HG02642 (cell line): Measurements from ENCODE around the gene PRR16.

Source experiments
- ATAC-seq: cut with Tn5 transposase; IDR thresholded peaks from one replicate; pipeline ENCODE4 v1.9.1; 2021; ENCODE audit warnings: mild to moderate bottlenecking; ENCODE audit not compliant: unreplicated experiment, poor library complexity

PRR16 gene

GRCh38 chr5:120555345-120555744 is 91.2 kb downstream of the PRR16 start:
- ATAC-seq: no peak

GRCh38 chr5:120564013-120564412 is 99.9 kb downstream of the PRR16 start:
- ATAC-seq: no peak

- ATAC-seq: no peak
Measured at GRCh38 chr5:120567066-120567465, 103.0 kb downstream of the PRR16 start.

- ATAC-seq: no peak
Measured at GRCh38 chr5:120567921-120568320, 103.8 kb downstream of the PRR16 start.

GRCh38 chr5:120568711-120569110 is 104.6 kb downstream of the PRR16 start:
- no peak for ATAC-seq

- ATAC-seq: no peak
Measured at GRCh38 chr5:120576588-120576987, 112.5 kb downstream of the PRR16 start.

- no peak for ATAC-seq
Measured at GRCh38 chr5:120582635-120583034, 118.5 kb downstream of the PRR16 start.

GRCh38 chr5:120586646-120587045 is 122.5 kb downstream of the PRR16 start:
- no peak for ATAC-seq

GRCh38 chr5:120591911-120592310 is 127.8 kb downstream of the PRR16 start:
- ATAC-seq: no peak

GRCh38 chr5:120599576-120599975 is 135.5 kb downstream of the PRR16 start:
- no peak for ATAC-seq

GRCh38 chr5:120600639-120601038 is 136.5 kb downstream of the PRR16 start:
- ATAC-seq: no peak

GRCh38 chr5:120602033-120602432 is 137.9 kb downstream of the PRR16 start:
- ATAC-seq: no peak

GRCh38 chr5:120604884-120605283 is 140.8 kb downstream of the PRR16 start:
- no peak for ATAC-seq

GRCh38 chr5:120605325-120606079 is 141.4 kb downstream of the PRR16 start:
- ATAC-seq: no peak

GRCh38 chr5:120609570-120609969 is 145.5 kb downstream of the PRR16 start:
- ATAC-seq: no peak

GRCh38 chr5:120610145-120610544 is 146.0 kb downstream of the PRR16 start:
- no peak for ATAC-seq

GRCh38 chr5:120613729-120614128 is 149.6 kb downstream of the PRR16 start:
- ATAC-seq: no peak

- no peak for ATAC-seq
Measured at GRCh38 chr5:120614531-120615180, 150.6 kb downstream of the PRR16 start.

GRCh38 chr5:120615967-120616645 is 152.0 kb downstream of the PRR16 start:
- no peak for ATAC-seq

GRCh38 chr5:120621339-120621738 is 157.2 kb downstream of the PRR16 start:
- ATAC-seq: no peak

- ATAC-seq: no peak
Measured at GRCh38 chr5:120624021-120624563, 160.0 kb downstream of the PRR16 start.
